ENCODE data around the gene CYP2W1.
A peak's percentile ranks its signal among the peaks of the same experiment; 100 is the strongest.

Gene CYP2W1

GRCh38 chr7:982511-983003, 424 bp upstream of the CYP2W1 start:
- DNase-seq (ENCODE audit: low read depth in 2 of 2), result no peak

- DNase-seq (ENCODE audit: low read depth in 2 of 2), result no peak
These were observed 663 bp downstream of the CYP2W1 start for GRCh38 chr7:983616-984071.

GRCh38 chr7:984361-985126, 1.6 kb downstream of the CYP2W1 start:
- DNase-seq (ENCODE audit: low read depth in 2 of 2), result no peak

GRCh38 chr7:985127-985416, 2.1 kb downstream of the CYP2W1 start:
- DNase-seq (ENCODE audit: low read depth in 2 of 2), result no peak

- no peak for DNase-seq (ENCODE audit: low read depth in 2 of 2)
These were observed 3.1 kb downstream of the CYP2W1 start for GRCh38 chr7:985915-986741.

- DNase-seq (ENCODE audit: low read depth in 2 of 2), result no peak
These were observed 4.1 kb downstream of the CYP2W1 start for GRCh38 chr7:986766-987751.

- no peak for DNase-seq (ENCODE audit: low read depth in 2 of 2)
These were observed 4.9 kb downstream of the CYP2W1 start for GRCh38 chr7:987909-988308.

GRCh38 chr7:988426-988911, 5.5 kb downstream of the CYP2W1 start:
- DNase-seq (ENCODE audit: low read depth in 2 of 2), result no peak

GRCh38 chr7:988963-989529, 6.1 kb downstream of the CYP2W1 start:
- no peak for DNase-seq (ENCODE audit: low read depth in 2 of 2)

GRCh38 chr7:990352-990932, 7.5 kb downstream of the CYP2W1 start:
- DNase-seq (ENCODE audit: low read depth in 2 of 2), result no peak

- no peak for DNase-seq (ENCODE audit: low read depth in 2 of 2)
These were observed 8.2 kb downstream of the CYP2W1 start for GRCh38 chr7:990933-991728.

GRCh38 chr7:991729-992656, 9.0 kb downstream of the CYP2W1 start:
- DNase-seq (ENCODE audit: low read depth in 2 of 2), result no peak

GRCh38 chr7:992709-993607, 10.0 kb downstream of the CYP2W1 start:
- peak; percentile 77 to 82 for DNase-seq (ENCODE audit: low read depth in 2 of 2)

GRCh38 chr7:994592-995308, 11.8 kb downstream of the CYP2W1 start:
- no peak for DNase-seq (ENCODE audit: low read depth in 2 of 2)

- DNase-seq (ENCODE audit: low read depth in 2 of 2), result no peak
These were observed 12.6 kb downstream of the CYP2W1 start for GRCh38 chr7:995571-995970.

GRCh38 chr7:996079-996872, 13.3 kb downstream of the CYP2W1 start:
- DNase-seq (ENCODE audit: low read depth in 2 of 2), result no peak

Data from fibroblast of skin of left quadriceps (primary cell).